Activated naive CD4-positive, alpha-beta T cell treated with anti-CD3 and anti-CD28 coated beads for 36 hours (primary cell): Measurements from ENCODE around the gene FBXL2. TPM values are rescaled to one million over a fixed set of nuclear protein-coding genes. Genes with fewer than 3 reads are reported as not detected.
"Not testable (repeated sequence)": the region's sequence is repeated elsewhere in the genome, so short reads cannot be mapped to it uniquely, and the experiment has no call there.

Experiments
- CTCF ChIA-PET: fragments of 350-600 bp; sonication (Branson Sonifier 250); formaldehyde crosslinking; loops from one replicate; lab custom pipeline; 2021; ENCODE audit warnings: antibody characterized with exemption; lab: Charles Lee
- DNase-seq: peaks from one replicate; pipeline ENCODE4 v3.0.0-alpha.2; 2020
- H3K27ac Mint-ChIP-seq: one replicate; pipeline ENCODE4 v1.8.0; 2021; ENCODE audit warnings: mild to moderate bottlenecking, mixed read lengths
- H3K27me3 Mint-ChIP-seq: one replicate; pipeline ENCODE4 v1.8.0; 2021; ENCODE audit warnings: low read depth, mixed read lengths
- H3K36me3 Mint-ChIP-seq: one replicate; pipeline ENCODE4 v1.8.0; 2021; ENCODE audit warnings: low read depth, mixed read lengths
- H3K4me1 Mint-ChIP-seq: one replicate; pipeline ENCODE4 v1.8.0; 2021; ENCODE audit warnings: low read depth, mixed read lengths
- H3K4me3 Mint-ChIP-seq: one replicate; pipeline ENCODE4 v1.8.0; 2021; ENCODE audit warnings: mild to moderate bottlenecking, moderate library complexity, mixed read lengths
- H3K9me3 Mint-ChIP-seq: one replicate; pipeline ENCODE4 v1.8.0; 2021; ENCODE audit warnings: mixed read lengths
- intact Hi-C: fragments of 100-400 bp; cut with micrococcal nuclease; formaldehyde crosslinking; loops from one replicate; pipeline ENCODE4 v1.15.1; 2023
- total RNA-seq, 2 experiments: library from RNA; stranded (reverse); gene quantifications; one replicate each; pipeline ENCODE4 v1.2.3, GENCODE V29; 2021

FBXL2 gene
- total RNA-seq, 2 experiments from 2014 or later: not detected

GRCh38 chr3:33420966-33421365, 143.7 kb downstream of the FBXL2 start:
- no peaks in the 10 kb centered on the region for H3K9me3 Mint-ChIP-seq
- no peak overlapping the region for H3K27ac Mint-ChIP-seq
- CTCF ChIA-PET: interaction anchor here (0.7 kb wide), 1 partner anchor 19 kb away, joined by 3 read pairs; no protein-coding TSS in a partner anchor
- H3K4me1 Mint-ChIP-seq: peaks cover 18% of the 10 kb centered on the region
- DNase-seq: no peak
- intact Hi-C loops: no loop called here
- H3K27me3 Mint-ChIP-seq: no peaks in the 10 kb centered on the region
- H3K36me3 Mint-ChIP-seq: peaks cover 48% of the 10 kb centered on the region
- H3K4me3 Mint-ChIP-seq: no peak overlapping the region

- no peak for DNase-seq
- Mint-ChIP-seq H3K4me1 (peaks cover 37% of the 10 kb centered on the region), H3K27ac (no peak overlapping the region), H3K9me3 (no peaks in the 10 kb centered on the region), H3K27me3 (no peaks in the 10 kb centered on the region), H3K4me3 (no peak overlapping the region), H3K36me3 (peaks cover 35% of the 10 kb centered on the region)
- intact Hi-C loops: no loop called here
- CTCF ChIA-PET: no interaction called here
These were observed 147.6 kb downstream of the FBXL2 start for GRCh38 chr3:33424606-33425452.

GRCh38 chr3:33425453-33425852, 148.2 kb downstream of the FBXL2 start:
- Mint-ChIP-seq H3K27ac (no peak overlapping the region), H3K4me1 (peaks cover 41% of the 10 kb centered on the region), H3K9me3 (no peaks in the 10 kb centered on the region), H3K36me3 (peaks cover 33% of the 10 kb centered on the region), H3K27me3 (no peaks in the 10 kb centered on the region), H3K4me3 (no peak overlapping the region)
- no peak for DNase-seq
- intact Hi-C loops: no loop called here
- CTCF ChIA-PET: no interaction called here

GRCh38 chr3:33426068-33426467, 148.8 kb downstream of the FBXL2 start:
- Mint-ChIP-seq H3K4me1 (peaks cover 47% of the 10 kb centered on the region), H3K27ac (no peak overlapping the region)
- CTCF ChIA-PET: no interaction called here

GRCh38 chr3:33426630-33427317, 149.5 kb downstream of the FBXL2 start:
- H3K4me1 Mint-ChIP-seq: peaks cover 54% of the 10 kb centered on the region
- H3K27me3 Mint-ChIP-seq: no peaks in the 10 kb centered on the region
- H3K9me3 Mint-ChIP-seq: no peaks in the 10 kb centered on the region
- no peak for DNase-seq
- no peak overlapping the region for H3K4me3 Mint-ChIP-seq
- no peak overlapping the region for H3K27ac Mint-ChIP-seq
- H3K36me3 Mint-ChIP-seq: peaks cover 22% of the 10 kb centered on the region
- intact Hi-C loops: no loop called here
- CTCF ChIA-PET: no interaction called here

More at GRCh38 chr3:33426068-33426467, 148.8 kb downstream of the FBXL2 start:
- DNase-seq: no peak
- intact Hi-C loops: no loop called here
- no peaks in the 10 kb centered on the region for H3K27me3 Mint-ChIP-seq
- H3K4me3 Mint-ChIP-seq: no peak overlapping the region
- no peaks in the 10 kb centered on the region for H3K9me3 Mint-ChIP-seq
- peaks cover 29% of the 10 kb centered on the region for H3K36me3 Mint-ChIP-seq

- H3K36me3 Mint-ChIP-seq: peaks cover 10% of the 10 kb centered on the region
- CTCF ChIA-PET: interaction anchor here (0.6 to 2.3 kb wide), 3 partner anchors 56 to 931 kb away, joined by 4 to 9 read pairs (median 5); no protein-coding TSS in a partner anchor
- H3K27me3 Mint-ChIP-seq: no peaks in the 10 kb centered on the region
- intact Hi-C loops: loop anchor here (1.0 kb wide), 1 partner anchor 10 kb away; no protein-coding TSS in a partner anchor
- H3K27ac Mint-ChIP-seq: peak overlapping the region; percentile 46
- no peaks in the 10 kb centered on the region for H3K9me3 Mint-ChIP-seq
- no peak for DNase-seq
- no peak overlapping the region for H3K4me3 Mint-ChIP-seq
- peaks cover 72% of the 10 kb centered on the region for H3K4me1 Mint-ChIP-seq
These were observed 151.5 kb downstream of the FBXL2 start for GRCh38 chr3:33428734-33429133.

GRCh38 chr3:33429306-33429705, 152.1 kb downstream of the FBXL2 start:
- intact Hi-C loops: loop anchor here (1.0 kb wide), 1 partner anchor 9 kb away; no protein-coding TSS in a partner anchor
- peaks cover 76% of the 10 kb centered on the region for H3K4me1 Mint-ChIP-seq
- H3K36me3 Mint-ChIP-seq, H3K9me3 Mint-ChIP-seq, DNase-seq, H3K4me3 Mint-ChIP-seq, H3K27me3 Mint-ChIP-seq: not testable (repeated sequence)
- CTCF ChIA-PET: interaction anchor here (0.6 to 2.3 kb wide), 3 partner anchors 15 to 417 kb away, joined by 3 to 9 read pairs (median 4); no protein-coding TSS in a partner anchor
- peak overlapping the region; percentile 46 for H3K27ac Mint-ChIP-seq

- no peak for DNase-seq
- Mint-ChIP-seq H3K27ac (peak overlapping the region; percentile 46), H3K4me1 (peaks cover 77% of the 10 kb centered on the region), H3K36me3 (peaks cover 2% of the 10 kb centered on the region), H3K4me3 (no peak overlapping the region), H3K27me3 (no peaks in the 10 kb centered on the region), H3K9me3 (no peaks in the 10 kb centered on the region)
- CTCF ChIA-PET: interaction anchor here (1.2 to 2.3 kb wide), 2 partner anchors 15 to 57 kb away, joined by 3 to 9 read pairs; no protein-coding TSS in a partner anchor
- intact Hi-C loops: no loop called here
These were observed 152.8 kb downstream of the FBXL2 start for GRCh38 chr3:33430061-33430460.

GRCh38 chr3:33430571-33430970, 153.3 kb downstream of the FBXL2 start:
- DNase-seq: no peak
- no peak overlapping the region for H3K27ac Mint-ChIP-seq
- H3K9me3 Mint-ChIP-seq: no peaks in the 10 kb centered on the region
- H3K36me3 Mint-ChIP-seq: no peaks in the 10 kb centered on the region
- H3K4me3 Mint-ChIP-seq: no peak overlapping the region
- intact Hi-C loops: no loop called here
- CTCF ChIA-PET: interaction anchor here (1.2 kb wide), 1 partner anchor 16 kb away, joined by 3 read pairs; no protein-coding TSS in a partner anchor
- no peaks in the 10 kb centered on the region for H3K27me3 Mint-ChIP-seq
- H3K4me1 Mint-ChIP-seq: peaks cover 81% of the 10 kb centered on the region

GRCh38 chr3:33433843-33434242, 156.6 kb downstream of the FBXL2 start:
- CTCF ChIA-PET: interaction anchor here (1.0 kb wide), 1 partner anchor 61 kb away, joined by 3 read pairs; no protein-coding TSS in a partner anchor
- H3K27ac Mint-ChIP-seq: no peak overlapping the region
- peaks cover 2% of the 10 kb centered on the region for H3K36me3 Mint-ChIP-seq
- no peaks in the 10 kb centered on the region for H3K27me3 Mint-ChIP-seq
- H3K9me3 Mint-ChIP-seq: no peaks in the 10 kb centered on the region
- intact Hi-C loops: no loop called here
- no peak for DNase-seq
- H3K4me1 Mint-ChIP-seq: peaks cover 83% of the 10 kb centered on the region
- H3K4me3 Mint-ChIP-seq: no peak overlapping the region
